H1 (cell line): ENCODE measurements around the gene HYAL1. TPM values are rescaled to one million over a fixed set of nuclear protein-coding genes. Genes with fewer than 3 reads are reported as not detected.

Experiments used
- CREB1 ChIP-seq: IDR thresholded peaks from 2 replicates; pipeline ENCODE4 v1.6.1; 2012; ENCODE audit warnings: inconsistent platforms
- EZH2 ChIP-seq: fragments of 200-600 bp; sonication (generic); IDR thresholded peaks from 2 replicates; pipeline ENCODE4 v1.7.1; 2012; ENCODE audit warnings: low read depth, mild to moderate bottlenecking, moderate library complexity, low read length, inconsistent platforms; ENCODE audit not compliant: severe bottlenecking
- HDAC2 ChIP-seq, 2 experiments: fragments of 300-600 bp in 1 of 2; sonication (generic) in 1 of 2; IDR thresholded peaks; 2 replicates each; pipeline ENCODE4 v1.6.1; 2011 to 2012; ENCODE audit warnings: low read depth in 2 of 2, low read length in 2 of 2, mild to moderate bottlenecking in 2 of 2, moderate library complexity in 2 of 2, borderline replicate concordance in 1 of 2, inconsistent platforms in 1 of 2
- RAD21 ChIP-seq, 2 experiments: IDR thresholded peaks in 1 of 2; conservative IDR thresholded peaks in 1 of 2; 2 replicates each; pipeline ENCODE4 v1.6.1; 2011; ENCODE audit warnings: low read depth in 2 of 2, low read length in 2 of 2, improper control_type of control experiment in 1 of 2, inconsistent platforms in 1 of 2, mild to moderate bottlenecking in 1 of 2, moderate library complexity in 1 of 2
- RFX5 ChIP-seq: IDR thresholded peaks from 2 replicates; pipeline ENCODE4 v1.6.1; 2011; ENCODE audit warnings: low read depth, low read length, improper control_type of control experiment, borderline replicate concordance
- SP1 ChIP-seq: IDR thresholded peaks from 2 replicates; pipeline ENCODE4 v1.6.1; 2011; ENCODE audit warnings: low read depth, low read length
- polyA plus RNA-seq, 7 experiments: library from polyadenylated mRNA; depleted of rRNA in 3 of 7; stranded (reverse) in 5 of 7; unstranded in 2 of 7; fragments of >200 nt in 5 of 7; fragments of 200-250 nt in 2 of 7; gene quantifications; 1 replicate in 5 of 7; 2 replicates in 1 of 7; 4 replicates in 1 of 7; pipeline versions ENCODE4 v1.2.1 to v1.2.3, GENCODE V29; 2011 to 2013; ENCODE audit warnings: missing spikeins in 2 of 7, mixed read lengths in 2 of 7
- total RNA-seq: library from RNA; stranded (reverse); fragmentation: NEBNext Ultra II Directional; extraction: Animal tissue kit (Norgen Biotek cat#: 25700); gene quantifications from 2 replicates; pipeline ENCODE4 v1.2.1, GENCODE V29; 2021

HYAL1 gene
- total and polyA plus RNA-seq, 2 of the 8 experiments (the other 6 are each of a cell fraction or from before 2014, with no cell fraction given) = 2.0 to 5.4 TPM

- TF ChIP-seq HDAC2 (IDR thresholded peaks at IDR 0.05; ENCODE audit: borderline replicate concordance in 1 of 2, low read depth in 2 of 2, low read length in 2 of 2) (no peak), RAD21 (IDR thresholded peaks at IDR 0.05 in 1 of 2, conservative IDR thresholded peaks at IDR 0.05 in 1 of 2; ENCODE audit: low read depth in 2 of 2, low read length in 2 of 2) (no peak), CREB1 (no peak), SP1 (no peak), RFX5 (no peak), EZH2 (no peak)
These were observed 34.5 kb downstream of the HYAL1 start, which contains the start of gene SEMA3B (continued) for GRCh38 chr3:50268703-50269451.
